Type B pancreatic cell (in vitro differentiated cells): ENCODE data around the gene PNPLA7. TPM values are rescaled to one million over a fixed set of nuclear protein-coding genes. Genes with fewer than 3 reads are reported as not detected.

Experiments
- DNase-seq: peaks from one replicate; pipeline ENCODE4 v3.0.0; 2021; ENCODE audit warnings: mixed read lengths; ENCODE audit not compliant: unreplicated experiment; ENCODE audit errors: extremely low spot score
- H3K27ac Mint-ChIP-seq: 2 replicates; pipeline ENCODE4 v1.8.0; 2021; ENCODE audit warnings: mild to moderate bottlenecking, mixed read lengths
- H3K27me3 Mint-ChIP-seq: 2 replicates; pipeline ENCODE4 v1.8.0; 2021; ENCODE audit warnings: mixed read lengths
- H3K36me3 Mint-ChIP-seq: 2 replicates; pipeline ENCODE4 v1.8.0; 2021; ENCODE audit warnings: mixed read lengths
- H3K4me1 Mint-ChIP-seq: one replicate; pipeline ENCODE4 v1.8.0; 2021; ENCODE audit warnings: mixed read lengths; ENCODE audit not compliant: unreplicated experiment
- H3K4me3 Mint-ChIP-seq: 2 replicates; pipeline ENCODE4 v1.8.0; 2021; ENCODE audit warnings: mild to moderate bottlenecking, mixed read lengths
- H3K9me3 Mint-ChIP-seq: 2 replicates; pipeline ENCODE4 v1.8.0; 2021; ENCODE audit warnings: mixed read lengths
- CTCF ChIP-seq: fragments of 200-600 bp; sonication (generic); conservative IDR thresholded peaks from 2 replicates; pipeline ENCODE4 v1.5.0; 2021; ENCODE audit warnings: antibody characterized with exemption, mild to moderate bottlenecking
- total RNA-seq: library from RNA; stranded (reverse); gene quantifications from 2 replicates; pipeline ENCODE4 v1.2.1, GENCODE V29; 2021; ENCODE audit warnings: low replicate concordance

PNPLA7 gene
- total RNA-seq, 1 donor from 2014 or later, result 3.1 TPM

- Mint-ChIP-seq H3K4me3 (no peak overlapping the region), H3K9me3 (no peaks in the 10 kb centered on the region), H3K36me3 (peaks cover 6% of the 10 kb centered on the region), H3K4me1 (no peaks in the 10 kb centered on the region), H3K27ac (no peak overlapping the region), H3K27me3 (no peaks in the 10 kb centered on the region)
- TF ChIP-seq CTCF, result no peak
- DNase-seq, result no peak
These were observed 33.8 kb upstream of the PNPLA7 start for GRCh38 chr9:137583957-137584356.

- no peak for TF ChIP-seq CTCF
- Mint-ChIP-seq H3K27me3 (no peaks in the 10 kb centered on the region), H3K36me3 (peaks cover 6% of the 10 kb centered on the region), H3K4me3 (no peak overlapping the region), H3K4me1 (no peaks in the 10 kb centered on the region), H3K27ac (no peak overlapping the region), H3K9me3 (no peaks in the 10 kb centered on the region)
- no peak for DNase-seq
These were observed 33.1 kb upstream of the PNPLA7 start for GRCh38 chr9:137583347-137583746.

- no peaks in the 10 kb centered on the region for H3K27me3 Mint-ChIP-seq
- peak; percentile 51 for TF ChIP-seq CTCF
- DNase-seq, result no peak
- no peaks in the 10 kb centered on the region for H3K9me3 Mint-ChIP-seq
- H3K4me1 Mint-ChIP-seq, result peaks cover 6% of the 10 kb centered on the region
- H3K4me3 Mint-ChIP-seq, result no peak overlapping the region
- H3K27ac Mint-ChIP-seq, result no peak overlapping the region
- H3K36me3 Mint-ChIP-seq, result no peaks in the 10 kb centered on the region
These were observed 32.2 kb upstream of the PNPLA7 start for GRCh38 chr9:137582286-137582860.

GRCh38 chr9:137581361-137582285, 31.4 kb upstream of the PNPLA7 start:
- no peak for DNase-seq
- Mint-ChIP-seq H3K27ac (no peak overlapping the region), H3K4me3 (no peak overlapping the region), H3K9me3 (no peaks in the 10 kb centered on the region), H3K36me3 (no peaks in the 10 kb centered on the region), H3K27me3 (no peaks in the 10 kb centered on the region), H3K4me1 (peaks cover 10% of the 10 kb centered on the region)
- TF ChIP-seq CTCF, result no peak

- Mint-ChIP-seq H3K36me3 (peaks cover under 1% of the 10 kb centered on the region), H3K4me3 (no peak overlapping the region), H3K4me1 (peaks cover 10% of the 10 kb centered on the region), H3K27me3 (no peaks in the 10 kb centered on the region), H3K27ac (no peak overlapping the region), H3K9me3 (no peaks in the 10 kb centered on the region)
- TF ChIP-seq CTCF, result no peak
- DNase-seq, result no peak
These were observed 30.7 kb upstream of the PNPLA7 start for GRCh38 chr9:137580954-137581322.
